IPS-20b (cell line): ENCODE data around the gene UQCC5.
"Not testable (repeated sequence)": the region's sequence is repeated elsewhere in the genome, so short reads cannot be mapped to it uniquely, and the experiment has no call there.

ENCODE experiments used
- H3K27ac ChIP-seq: one replicate; pipeline ENCODE4 v1.5.1; 2013; ENCODE audit warnings: low read length
- H3K27me3 ChIP-seq: 2 replicates; pipeline ENCODE4 v1.6.1; 2013; ENCODE audit warnings: mild to moderate bottlenecking, low read length, inconsistent platforms; ENCODE audit not compliant: insufficient read depth
- H3K36me3 ChIP-seq: 2 replicates; pipeline ENCODE4 v1.6.1; 2013; ENCODE audit warnings: low read depth, mild to moderate bottlenecking, inconsistent platforms, low read length, moderate library complexity; ENCODE audit not compliant: insufficient read depth
- H3K4me1 ChIP-seq: 2 replicates; pipeline ENCODE4 v1.6.1; 2013; ENCODE audit warnings: mild to moderate bottlenecking, control low read depth, inconsistent platforms, low read length, moderate library complexity; ENCODE audit not compliant: insufficient read depth
- H3K4me3 ChIP-seq: 2 replicates; pipeline ENCODE4 v1.5.1; 2013; ENCODE audit warnings: mild to moderate bottlenecking, low read length, inconsistent platforms
- H3K9ac ChIP-seq: 2 replicates; pipeline ENCODE4 v1.6.1; 2013; ENCODE audit warnings: low read depth, mild to moderate bottlenecking, inconsistent platforms, low read length, moderate library complexity
- H3K9me3 ChIP-seq: 2 replicates; pipeline ENCODE4 v1.6.1; 2013; ENCODE audit warnings: mild to moderate bottlenecking, low read depth, low read length, inconsistent platforms; ENCODE audit not compliant: insufficient read depth

Gene UQCC5

DNA sequence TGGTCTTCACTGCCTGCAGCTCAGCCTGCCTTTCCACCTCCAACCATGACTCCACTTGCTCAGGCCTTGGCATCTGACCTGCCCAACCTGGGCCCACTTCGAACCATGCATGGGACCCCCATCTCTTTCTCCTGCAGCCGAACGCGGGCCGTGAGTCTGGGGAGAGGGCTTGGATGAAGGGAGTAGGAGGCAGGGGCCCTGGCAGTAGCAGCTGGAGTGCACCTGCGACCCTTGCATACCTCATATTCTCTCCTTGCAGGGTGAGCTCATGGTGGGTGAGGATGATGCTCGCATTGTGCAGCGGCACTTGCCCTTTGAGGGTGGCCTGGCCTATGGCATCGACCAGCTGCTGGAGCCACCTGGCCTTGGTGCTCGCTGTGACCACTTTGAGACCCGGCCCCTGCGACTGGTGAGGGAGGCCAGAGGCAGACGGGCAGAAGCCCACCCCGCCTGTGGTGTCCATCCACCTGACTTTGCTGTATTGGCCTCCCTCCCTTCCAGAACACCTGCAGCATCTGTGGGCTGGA is 16.2 kb upstream of the UQCC5 start:
- Histone ChIP-seq H3K4me1 (no peaks in the 10 kb centered on the region), H3K27me3 (peaks cover 14% of the 10 kb centered on the region), H3K9ac (no peak overlapping the region), H3K9me3 (no peaks in the 10 kb centered on the region), H3K36me3 (peaks cover 18% of the 10 kb centered on the region), H3K27ac (no peak overlapping the region), H3K4me3 (no peak overlapping the region)

DNA sequence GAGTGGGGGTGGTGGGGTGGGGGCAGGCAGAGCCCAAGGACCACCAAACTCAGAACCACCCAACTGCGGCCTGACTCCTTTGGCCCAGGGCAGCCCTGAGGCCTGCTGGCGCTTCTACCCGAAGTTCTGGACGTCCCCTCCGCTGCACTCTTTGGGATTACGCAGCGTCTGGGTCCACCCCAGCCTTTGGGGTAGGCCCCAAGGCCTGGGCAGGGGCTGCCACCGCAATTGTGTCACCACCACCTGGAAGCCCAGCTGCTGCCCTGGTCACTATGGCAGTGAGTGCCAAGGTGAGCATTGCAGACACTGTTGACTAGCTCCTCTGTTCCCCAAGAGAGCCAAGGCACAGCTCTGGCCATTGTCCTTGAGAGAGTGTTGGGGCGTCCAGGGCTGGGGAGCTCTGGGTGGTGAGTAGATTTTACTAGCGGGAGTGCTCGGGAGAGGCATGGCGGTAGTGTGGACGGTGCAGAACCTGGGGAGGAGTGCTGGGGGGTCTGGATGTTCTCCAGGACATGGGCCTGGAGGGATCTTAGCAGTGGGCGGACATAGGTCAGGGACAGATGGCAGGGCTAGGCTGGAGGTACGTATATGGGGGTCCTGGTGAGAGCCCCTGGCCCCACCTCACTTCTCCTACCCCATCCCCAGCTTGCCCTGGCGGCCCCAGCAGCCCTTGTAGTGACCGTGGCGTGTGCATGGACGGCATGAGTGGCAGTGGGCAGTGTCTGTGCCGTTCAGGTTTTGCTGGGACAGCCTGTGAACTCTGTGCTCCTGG is 15.5 kb upstream of the UQCC5 start:
- Histone ChIP-seq H3K27ac (no peak overlapping the region), H3K4me3 (no peak overlapping the region), H3K9me3 (no peaks in the 10 kb centered on the region), H3K36me3 (peaks cover 25% of the 10 kb centered on the region), H3K27me3 (peaks cover 14% of the 10 kb centered on the region), H3K4me1 (no peaks in the 10 kb centered on the region), H3K9ac (no peak overlapping the region)

DNA sequence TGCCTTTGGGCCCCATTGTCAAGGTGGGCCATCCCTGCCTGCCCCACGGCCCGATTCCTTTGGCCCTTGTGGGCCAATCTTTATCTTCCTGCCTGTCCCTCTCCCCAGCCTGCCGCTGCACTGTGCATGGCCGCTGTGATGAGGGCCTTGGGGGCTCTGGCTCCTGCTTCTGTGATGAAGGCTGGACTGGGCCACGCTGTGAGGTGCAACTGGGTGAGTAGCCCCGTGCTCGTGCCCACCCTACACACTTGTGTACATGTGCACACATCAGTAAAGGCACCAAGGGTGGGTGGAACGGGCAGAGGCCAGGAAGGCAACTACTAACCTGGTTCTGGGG is 14.9 kb upstream of the UQCC5 start:
- Histone ChIP-seq H3K9ac (no peak overlapping the region), H3K4me3 (no peak overlapping the region), H3K4me1 (no peaks in the 10 kb centered on the region), H3K27ac (no peak overlapping the region), H3K36me3 (peaks cover 30% of the 10 kb centered on the region), H3K27me3 (peaks cover 14% of the 10 kb centered on the region), H3K9me3 (no peaks in the 10 kb centered on the region)

DNA sequence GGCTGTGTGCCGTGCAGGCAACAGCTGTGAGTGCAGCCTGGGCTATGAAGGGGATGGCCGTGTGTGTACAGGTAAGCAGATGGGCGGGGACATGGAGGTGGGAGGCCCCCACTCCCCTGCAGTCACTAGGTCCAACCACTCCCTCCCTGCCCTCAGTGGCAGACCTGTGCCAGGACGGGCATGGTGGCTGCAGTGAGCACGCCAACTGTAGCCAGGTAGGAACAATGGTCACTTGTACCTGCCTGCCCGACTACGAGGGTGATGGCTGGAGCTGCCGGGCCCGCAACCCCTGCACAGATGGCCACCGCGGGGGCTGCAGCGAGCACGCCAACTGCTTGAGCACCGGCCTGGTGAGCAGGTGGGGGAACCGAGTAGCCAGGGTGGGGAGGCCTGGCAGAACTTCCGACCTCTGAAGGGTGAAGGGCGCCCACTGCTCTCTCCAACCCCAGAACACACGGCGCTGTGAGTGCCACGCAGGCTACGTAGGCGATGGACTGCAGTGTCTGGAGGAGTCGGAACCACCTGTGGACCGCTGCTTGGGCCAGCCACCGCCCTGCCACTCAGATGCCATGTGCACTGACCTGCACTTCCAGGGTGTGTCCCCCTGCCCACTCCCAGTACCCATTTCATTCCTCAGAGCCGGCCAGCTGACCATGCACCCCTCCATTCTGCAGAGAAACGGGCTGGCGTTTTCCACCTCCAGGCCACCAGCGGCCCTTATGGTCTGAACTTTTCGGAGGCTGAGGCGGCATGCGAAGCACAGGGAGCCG is 14.3 kb upstream of the UQCC5 start:
- Histone ChIP-seq H3K9me3 (no peaks in the 10 kb centered on the region), H3K27ac (no peak overlapping the region), H3K36me3 (peaks cover 36% of the 10 kb centered on the region), H3K4me1 (no peaks in the 10 kb centered on the region), H3K27me3 (peaks cover 14% of the 10 kb centered on the region), H3K4me3 (no peak overlapping the region), H3K9ac (no peak overlapping the region)

DNA sequence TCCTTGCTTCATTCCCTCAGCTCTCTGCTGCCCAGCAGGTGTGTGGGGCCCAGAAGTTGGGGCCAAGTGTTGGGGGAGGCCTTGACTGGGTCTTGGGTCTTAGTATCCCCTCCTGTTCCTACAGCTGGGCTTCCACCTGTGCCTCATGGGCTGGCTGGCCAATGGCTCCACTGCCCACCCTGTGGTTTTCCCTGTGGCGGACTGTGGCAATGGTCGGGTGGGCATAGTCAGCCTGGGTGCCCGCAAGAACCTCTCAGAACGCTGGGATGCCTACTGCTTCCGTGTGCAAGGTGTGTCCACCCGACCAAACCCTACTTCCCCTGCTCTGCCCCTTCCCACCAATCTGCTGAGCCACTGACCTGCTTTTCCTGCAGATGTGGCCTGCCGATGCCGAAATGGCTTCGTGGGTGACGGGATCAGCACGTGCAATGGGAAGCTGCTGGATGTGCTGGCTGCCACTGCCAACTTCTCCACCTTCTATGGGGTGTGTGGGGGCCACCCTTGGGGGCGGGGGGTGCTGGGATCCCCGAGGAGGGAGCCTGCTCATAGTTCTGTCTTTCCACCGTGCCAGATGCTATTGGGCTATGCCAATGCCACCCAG is 13.7 kb upstream of the UQCC5 start:
- Histone ChIP-seq H3K4me3 (no peak overlapping the region), H3K27ac (no peak overlapping the region), H3K27me3 (peaks cover 8% of the 10 kb centered on the region), H3K36me3 (peaks cover 43% of the 10 kb centered on the region), H3K9ac (no peak overlapping the region), H3K4me1 (no peaks in the 10 kb centered on the region), H3K9me3 (no peaks in the 10 kb centered on the region)

DNA sequence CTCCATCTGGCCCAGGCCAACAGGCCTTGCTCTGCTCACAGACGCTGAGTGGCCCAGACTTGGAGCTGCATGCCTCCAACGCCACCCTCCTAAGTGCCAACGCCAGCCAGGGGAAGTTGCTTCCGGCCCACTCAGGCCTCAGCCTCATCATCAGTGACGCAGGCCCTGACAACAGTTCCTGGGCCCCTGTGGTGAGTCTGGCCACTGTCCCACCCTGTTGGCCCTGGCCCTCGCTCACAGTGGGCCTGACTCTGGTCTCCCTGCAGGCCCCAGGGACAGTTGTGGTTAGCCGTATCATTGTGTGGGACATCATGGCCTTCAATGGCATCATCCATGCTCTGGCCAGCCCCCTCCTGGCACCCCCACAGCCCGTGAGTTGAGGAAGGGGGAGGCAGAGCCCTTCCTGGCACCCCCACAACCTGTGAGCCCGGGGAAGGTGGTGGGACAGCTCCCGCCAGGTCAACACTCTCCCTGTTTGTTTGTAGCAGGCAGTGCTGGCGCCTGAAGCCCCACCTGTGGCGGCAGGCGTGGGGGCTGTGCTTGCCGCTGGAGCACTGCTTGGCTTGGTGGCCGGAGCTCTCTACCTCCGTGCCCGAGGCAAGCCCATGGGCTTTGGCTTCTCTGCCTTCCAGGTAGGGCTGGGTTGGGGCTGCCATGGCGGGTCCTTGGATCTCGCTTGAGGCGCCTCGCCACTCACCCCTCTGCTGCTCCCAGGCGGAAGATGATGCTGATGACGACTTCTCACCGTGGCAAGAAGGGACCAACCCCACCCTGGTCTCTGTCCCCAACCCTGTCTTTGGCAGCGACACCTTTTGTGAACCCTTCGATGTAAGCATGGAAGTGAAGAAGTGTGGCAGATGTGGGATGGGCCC is 12.8 kb upstream of the UQCC5 start:
- Histone ChIP-seq H3K9me3 (no peaks in the 10 kb centered on the region), H3K27ac (no peak overlapping the region), H3K4me1 (no peaks in the 10 kb centered on the region), H3K27me3 (no peaks in the 10 kb centered on the region), H3K36me3 (peaks cover 52% of the 10 kb centered on the region), H3K4me3 (no peak overlapping the region), H3K9ac (no peak overlapping the region)

DNA sequence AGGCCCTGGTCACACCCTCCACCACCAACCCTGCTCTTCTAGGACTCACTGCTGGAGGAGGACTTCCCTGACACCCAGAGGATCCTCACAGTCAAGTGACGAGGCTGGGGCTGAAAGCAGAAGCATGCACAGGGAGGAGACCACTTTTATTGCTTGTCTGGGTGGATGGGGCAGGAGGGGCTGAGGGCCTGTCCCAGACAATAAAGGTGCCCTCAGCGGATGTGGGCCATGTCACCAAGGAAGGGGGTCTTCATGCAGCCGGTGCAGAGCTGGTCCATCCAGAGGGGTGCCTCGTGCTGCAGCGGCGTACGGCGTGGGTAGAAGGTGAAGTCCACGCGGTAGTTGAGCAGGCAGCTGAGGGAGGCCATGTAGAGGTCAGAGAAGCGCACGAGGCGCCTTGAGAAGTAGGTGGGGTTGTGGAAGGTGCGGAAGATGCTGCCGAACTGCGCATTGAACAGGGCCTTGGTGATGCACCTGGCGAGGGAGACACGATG is 12.1 kb upstream of the UQCC5 start:
- H3K9me3 ChIP-seq, result no peaks in the 10 kb centered on the region
- no peaks in the 10 kb centered on the region for H3K4me1 ChIP-seq
- peaks cover 59% of the 10 kb centered on the region for H3K36me3 ChIP-seq
- no peak overlapping the region for H3K4me3 ChIP-seq
- H3K9ac ChIP-seq, result no peak overlapping the region
- H3K27ac ChIP-seq, result no peak overlapping the region
- H3K27me3 ChIP-seq, result no peaks in the 10 kb centered on the region

DNA sequence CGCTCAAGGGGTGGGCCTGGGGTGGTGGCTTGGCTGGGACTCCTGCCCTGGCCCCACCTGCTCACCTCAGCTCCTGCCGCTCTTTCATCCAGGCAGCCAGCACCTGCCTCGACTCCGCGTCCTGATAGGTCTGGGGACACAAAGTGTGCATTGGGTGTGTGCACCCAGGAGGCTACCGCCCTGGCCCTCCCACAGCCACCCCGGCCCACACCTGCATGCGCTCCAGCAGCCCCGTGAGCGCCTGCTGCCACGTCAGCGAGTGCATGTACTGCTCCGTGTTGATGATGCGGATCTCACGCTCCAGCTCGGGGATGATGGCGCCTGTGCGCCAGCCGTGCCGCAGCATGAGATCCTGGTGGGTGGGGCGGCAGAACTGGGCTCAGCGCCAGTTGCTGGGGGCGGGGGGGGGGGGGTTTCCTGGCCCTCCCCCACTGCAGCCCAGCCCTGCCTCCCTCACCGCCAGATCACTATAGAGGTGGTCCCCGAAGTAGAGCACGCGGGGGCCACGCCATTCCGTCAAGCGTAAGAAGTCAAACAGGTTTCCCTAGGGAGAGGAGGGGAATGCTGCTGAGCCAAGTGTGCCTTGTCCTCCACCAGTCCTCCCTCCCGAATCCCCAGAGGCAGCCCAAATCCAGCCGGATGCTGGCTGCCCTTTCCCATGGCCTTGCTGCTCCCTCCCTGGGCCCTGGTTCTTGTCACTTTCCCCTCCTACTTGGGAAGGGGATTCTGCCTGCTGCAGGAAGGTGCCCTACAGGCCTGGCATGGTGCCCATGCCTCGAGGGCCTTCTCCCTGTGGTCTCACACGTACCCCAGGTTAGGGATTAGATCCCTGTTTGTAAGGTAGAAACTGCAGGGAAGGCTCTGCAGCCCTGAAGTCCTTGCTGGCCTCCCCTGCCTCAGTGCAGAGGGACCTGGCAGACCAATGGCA is 11.4 kb upstream of the UQCC5 start:
- Histone ChIP-seq H3K27me3 (no peaks in the 10 kb centered on the region), H3K27ac (no peak overlapping the region), H3K9ac (no peak overlapping the region), H3K9me3 (no peaks in the 10 kb centered on the region), H3K4me1 (no peaks in the 10 kb centered on the region), H3K36me3 (peaks cover 61% of the 10 kb centered on the region), H3K4me3 (no peak overlapping the region)

DNA sequence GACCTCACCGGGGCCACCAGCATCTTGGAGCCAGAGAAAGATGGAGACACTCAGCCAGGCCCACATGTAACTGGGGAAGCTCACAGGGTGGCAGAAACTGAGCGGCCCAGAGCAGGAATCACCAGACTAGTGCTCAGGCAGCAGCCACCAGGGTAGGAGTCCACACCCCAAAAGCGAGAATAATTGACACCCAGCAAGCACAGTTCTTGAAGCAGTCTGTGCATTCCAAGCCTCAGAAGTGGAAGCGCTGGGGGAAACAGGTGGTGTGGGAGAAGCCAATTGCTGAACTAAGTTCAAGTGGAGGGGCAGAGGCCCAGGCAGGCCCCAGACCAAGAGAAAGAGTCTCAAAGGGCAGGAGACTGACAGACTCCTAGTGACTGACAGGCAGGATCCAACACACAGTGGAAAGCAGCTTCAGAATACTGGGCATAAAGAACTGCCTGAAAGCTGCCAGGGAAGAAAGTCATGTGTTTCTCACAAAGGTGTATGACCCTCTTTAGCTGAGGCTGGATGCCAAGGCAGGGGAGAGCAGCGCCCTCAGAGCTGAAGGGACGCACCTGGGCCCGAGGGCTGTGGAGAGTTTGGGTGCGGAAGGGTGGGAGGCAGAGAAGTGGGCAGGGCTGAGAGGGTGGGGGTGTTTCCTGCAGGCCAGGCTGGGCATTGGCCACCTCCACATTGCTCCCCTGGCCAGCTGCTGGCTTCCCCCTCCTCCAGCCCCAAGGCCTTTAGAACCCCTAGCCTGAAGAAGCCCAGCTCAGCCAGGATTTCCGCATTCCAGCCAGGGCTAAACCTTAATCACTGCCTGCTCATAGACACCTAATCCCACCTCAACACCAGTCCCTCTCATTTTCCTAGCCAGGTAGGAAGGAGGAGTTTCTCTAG is 10.5 kb upstream of the UQCC5 start:
- no peaks in the 10 kb centered on the region for H3K9me3 ChIP-seq
- no peak overlapping the region for H3K4me3 ChIP-seq
- H3K27ac ChIP-seq, result no peak overlapping the region
- peaks cover 65% of the 10 kb centered on the region for H3K36me3 ChIP-seq
- H3K9ac ChIP-seq, result no peak overlapping the region
- no peaks in the 10 kb centered on the region for H3K27me3 ChIP-seq
- H3K4me1 ChIP-seq, result no peaks in the 10 kb centered on the region

DNA sequence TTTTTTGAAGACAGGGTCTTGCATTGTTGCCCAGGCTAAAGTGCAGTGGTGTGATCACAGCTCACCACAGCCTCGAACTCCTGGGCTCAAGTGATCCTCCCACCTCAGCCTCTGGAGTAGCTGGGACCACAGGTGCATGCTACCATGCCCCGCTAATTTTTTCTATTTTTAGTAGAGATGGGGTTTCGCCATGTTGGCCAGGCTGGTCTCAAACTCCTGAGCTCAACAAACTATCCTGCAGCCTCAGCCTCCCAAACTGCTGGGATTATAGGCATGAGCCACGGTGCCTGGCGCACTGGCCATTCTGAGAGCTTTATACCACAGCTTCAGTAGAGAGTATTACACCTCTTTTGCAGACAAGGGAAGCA is 9.8 kb upstream of the UQCC5 start:
- H3K9ac ChIP-seq, H3K9me3 ChIP-seq, H3K27me3 ChIP-seq, H3K27ac ChIP-seq, H3K4me1 ChIP-seq, H3K4me3 ChIP-seq: not testable (repeated sequence)
- peaks cover 70% of the 10 kb centered on the region for H3K36me3 ChIP-seq
